Measurements from ENCODE around the gene ACP4.
"Not testable (repeated sequence)": the region's sequence is repeated elsewhere in the genome, so short reads cannot be mapped to it uniquely, and the experiment has no call there.

Gene ACP4

DNA sequence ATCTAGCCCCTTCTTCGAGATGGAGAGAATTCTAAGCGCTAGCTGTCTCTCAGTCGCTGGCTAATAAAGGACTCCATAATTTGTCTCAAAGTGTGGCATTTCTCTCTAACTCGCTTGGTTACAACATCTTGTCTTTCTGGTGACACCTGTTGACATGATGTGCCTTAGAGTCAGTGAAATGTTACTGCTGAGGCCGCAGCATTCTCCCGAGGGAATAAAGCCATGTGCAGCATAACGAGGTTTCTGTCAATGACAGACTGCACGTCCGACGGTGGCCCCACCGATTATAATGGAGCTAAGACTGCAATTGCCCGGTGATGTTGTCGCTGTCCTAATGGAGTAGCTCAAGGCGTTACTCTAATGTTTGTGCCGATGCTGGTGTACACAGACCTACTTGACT, 40.2 kb upstream of the ACP4 start:
- no peak for TF ChIP-seq FOXP2 (optimal IDR thresholded peaks at IDR 0.05; ENCODE audit: borderline replicate concordance, extremely low read depth, extremely low read length, insufficient read depth)
- TF ChIP-seq SIN3A (IDR thresholded peaks at IDR 0.05; ENCODE audit: borderline replicate concordance, insufficient read depth, low read length) = no peak
- TF ChIP-seq TAF1 (IDR thresholded peaks at IDR 0.05; ENCODE audit: borderline replicate concordance, insufficient read depth, low read length) = no peak
- no peak for TF ChIP-seq POLR2AphosphoS5 (IDR thresholded peaks at IDR 0.05; ENCODE audit: low read depth, low read length)
- no peak for TF ChIP-seq REST (IDR thresholded peaks at IDR 0.05; ENCODE audit: insufficient read depth in 1 of 2, low read depth in 2 of 2, low read length in 2 of 2)

- TF ChIP-seq REST (IDR thresholded peaks at IDR 0.05; ENCODE audit: insufficient read depth in 1 of 2, low read depth in 2 of 2, low read length in 2 of 2) (no peak), TAF1 (IDR thresholded peaks at IDR 0.05; ENCODE audit: borderline replicate concordance, insufficient read depth, low read length) (no peak)
These were observed 36.3 kb upstream of the ACP4 start for GRCh38 chr19:50753879-50754278.

DNA sequence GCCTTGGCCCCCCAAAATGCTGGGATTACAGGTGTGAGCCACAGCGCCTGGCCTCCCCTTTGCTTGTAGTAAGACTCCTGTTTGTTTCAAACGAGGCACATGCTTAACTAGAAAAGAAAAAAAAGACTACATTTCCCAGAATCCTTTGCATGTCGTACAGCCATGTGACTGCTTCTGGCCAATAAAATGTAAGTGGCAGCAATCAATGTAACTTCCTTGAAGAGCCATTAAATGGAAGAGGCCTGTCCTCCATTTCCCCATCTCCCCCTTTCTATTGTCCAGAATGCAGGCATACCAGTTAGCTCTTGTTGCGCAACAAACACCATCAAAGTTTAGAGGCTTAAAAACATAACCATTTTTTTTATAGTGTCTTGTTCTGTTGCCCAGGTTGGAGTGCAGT, 30.3 kb upstream of the ACP4 start:
- TF ChIP-seq REST (IDR thresholded peaks at IDR 0.05; ENCODE audit: insufficient read depth in 1 of 2, low read depth in 2 of 2, low read length in 2 of 2) (no peak), POLR2AphosphoS5 (IDR thresholded peaks at IDR 0.05; ENCODE audit: low read depth, low read length) (no peak), FOXP2 (optimal IDR thresholded peaks at IDR 0.05; ENCODE audit: borderline replicate concordance, extremely low read depth, extremely low read length, insufficient read depth) (no peak), TAF1 (IDR thresholded peaks at IDR 0.05; ENCODE audit: borderline replicate concordance, insufficient read depth, low read length) (no peak), SIN3A (IDR thresholded peaks at IDR 0.05; ENCODE audit: borderline replicate concordance, insufficient read depth, low read length) (no peak)

DNA sequence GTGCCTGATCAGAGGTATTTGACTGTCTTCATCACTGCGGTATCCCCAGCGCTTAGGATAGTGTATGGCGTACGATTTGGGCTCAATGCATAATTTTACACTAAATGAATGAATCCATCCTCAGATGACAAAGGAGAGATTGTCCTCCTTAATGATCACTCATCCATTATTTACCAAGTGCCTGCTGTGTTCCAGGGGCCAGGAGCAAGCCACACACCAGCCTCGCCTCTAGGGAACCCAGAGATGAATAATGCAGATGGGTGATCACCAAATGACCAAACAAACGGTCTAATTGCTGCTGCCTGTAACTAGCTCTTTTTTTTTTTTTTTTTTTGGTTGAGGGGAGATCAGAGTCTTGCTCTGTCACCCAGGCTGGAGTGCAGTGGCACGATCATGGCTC, 25.8 kb upstream of the ACP4 start:
- TF ChIP-seq FOXP2 (optimal IDR thresholded peaks at IDR 0.05; ENCODE audit: borderline replicate concordance, extremely low read depth, extremely low read length, insufficient read depth) = no peak
- no peak for TF ChIP-seq POLR2AphosphoS5 (IDR thresholded peaks at IDR 0.05; ENCODE audit: low read depth, low read length)
- TF ChIP-seq SIN3A (IDR thresholded peaks at IDR 0.05; ENCODE audit: borderline replicate concordance, insufficient read depth, low read length) = no peak

- TF ChIP-seq FOXP2 (optimal IDR thresholded peaks at IDR 0.05; ENCODE audit: borderline replicate concordance, extremely low read depth, extremely low read length, insufficient read depth) (no peak), TAF1 (IDR thresholded peaks at IDR 0.05; ENCODE audit: borderline replicate concordance, insufficient read depth, low read length) (no peak), POLR2AphosphoS5 (IDR thresholded peaks at IDR 0.05; ENCODE audit: low read depth, low read length) (no peak)
These were observed 21.9 kb upstream of the ACP4 start for GRCh38 chr19:50768277-50768676.

GRCh38 chr19:50770164-50770563, 20.1 kb upstream of the ACP4 start, which contains the start of gene GPR32:
GPR32 (plus strand) TSS chr19:50770464; CDS start chr19:50770601, 137 bp downstream.
- not testable (repeated sequence) for TF ChIP-seq POLR2AphosphoS5 (IDR thresholded peaks at IDR 0.05; ENCODE audit: low read depth, low read length); SIN3A (IDR thresholded peaks at IDR 0.05; ENCODE audit: borderline replicate concordance, insufficient read depth, low read length); TAF1 (IDR thresholded peaks at IDR 0.05; ENCODE audit: borderline replicate concordance, insufficient read depth, low read length)

DNA sequence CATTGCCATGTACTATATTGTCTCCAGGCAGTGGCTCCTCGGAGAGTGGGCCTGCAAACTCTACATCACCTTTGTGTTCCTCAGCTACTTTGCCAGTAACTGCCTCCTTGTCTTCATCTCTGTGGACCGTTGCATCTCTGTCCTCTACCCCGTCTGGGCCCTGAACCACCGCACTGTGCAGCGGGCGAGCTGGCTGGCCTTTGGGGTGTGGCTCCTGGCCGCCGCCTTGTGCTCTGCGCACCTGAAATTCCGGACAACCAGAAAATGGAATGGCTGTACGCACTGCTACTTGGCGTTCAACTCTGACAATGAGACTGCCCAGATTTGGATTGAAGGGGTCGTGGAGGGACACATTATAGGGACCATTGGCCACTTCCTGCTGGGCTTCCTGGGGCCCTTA, 19.3 kb upstream of the ACP4 start:
- TF ChIP-seq FOXP2 (optimal IDR thresholded peaks at IDR 0.05; ENCODE audit: borderline replicate concordance, extremely low read depth, extremely low read length, insufficient read depth) (no peak), SIN3A (IDR thresholded peaks at IDR 0.05; ENCODE audit: borderline replicate concordance, insufficient read depth, low read length) (no peak), REST (IDR thresholded peaks at IDR 0.05; ENCODE audit: insufficient read depth in 1 of 2, low read depth in 2 of 2, low read length in 2 of 2) (no peak), POLR2AphosphoS5 (IDR thresholded peaks at IDR 0.05; ENCODE audit: low read depth, low read length) (no peak), TAF1 (IDR thresholded peaks at IDR 0.05; ENCODE audit: borderline replicate concordance, insufficient read depth, low read length) (no peak)

Measured in PFSK-1 (cell line).